Activated naive CD4-positive, alpha-beta T cell (primary cell): ENCODE data around the gene HHIPL1.
"Not testable (repeated sequence)": the region's sequence is repeated elsewhere in the genome, so short reads cannot be mapped to it uniquely, and the experiment has no call there.

Experiments
- DNase-seq, 4 experiments: peaks; one replicate each; lab custom pipeline; 2025; lab: John Stamatoyannopoulos, UW

HHIPL1 gene

GRCh38 chr14:99660006-99660566 is 15.2 kb downstream of the HHIPL1 start:
- no peak for DNase-seq

- DNase-seq: no peak
These were observed 15.9 kb downstream of the HHIPL1 start for GRCh38 chr14:99660794-99661193.

GRCh38 chr14:99661206-99661605 is 16.3 kb downstream of the HHIPL1 start:
- DNase-seq: not testable (repeated sequence)

GRCh38 chr14:99662846-99663245 is 17.9 kb downstream of the HHIPL1 start:
- DNase-seq: no peak

DNA sequence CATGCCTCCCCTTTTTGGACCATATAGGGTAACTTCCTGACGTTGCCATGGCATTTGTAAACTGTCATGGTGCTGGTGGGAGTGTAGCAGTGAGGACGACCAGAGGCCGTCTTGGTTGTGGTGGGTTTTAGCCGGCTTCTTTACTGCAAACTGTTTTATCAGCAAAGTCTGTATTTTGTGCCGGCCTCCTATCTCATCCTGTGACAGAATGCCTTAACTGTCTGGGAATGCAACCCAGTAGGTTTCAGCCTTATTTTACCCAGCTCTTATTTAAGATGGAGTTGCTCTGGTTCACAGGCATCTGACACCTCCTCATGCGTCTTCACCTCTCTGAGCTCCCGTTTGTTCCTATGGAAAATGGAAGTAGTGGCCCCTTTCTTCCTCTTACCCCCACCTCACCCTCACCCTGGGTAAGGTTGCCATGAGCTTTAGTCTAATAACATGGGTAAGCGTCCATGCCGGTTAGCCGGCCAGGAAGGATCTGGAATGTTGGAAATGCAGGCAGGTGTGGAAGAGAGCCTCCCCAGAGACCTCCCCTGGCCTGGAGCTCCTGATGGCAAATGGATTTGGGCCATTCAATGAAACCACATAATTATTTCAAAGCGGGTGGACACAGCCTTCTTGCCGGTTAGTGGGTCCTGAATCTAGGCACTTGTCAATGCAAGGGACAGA is 18.6 kb downstream of the HHIPL1 start:
- no peak for DNase-seq

- DNase-seq: no peak
These were observed 19.4 kb downstream of the HHIPL1 start for GRCh38 chr14:99664058-99664936.

DNA sequence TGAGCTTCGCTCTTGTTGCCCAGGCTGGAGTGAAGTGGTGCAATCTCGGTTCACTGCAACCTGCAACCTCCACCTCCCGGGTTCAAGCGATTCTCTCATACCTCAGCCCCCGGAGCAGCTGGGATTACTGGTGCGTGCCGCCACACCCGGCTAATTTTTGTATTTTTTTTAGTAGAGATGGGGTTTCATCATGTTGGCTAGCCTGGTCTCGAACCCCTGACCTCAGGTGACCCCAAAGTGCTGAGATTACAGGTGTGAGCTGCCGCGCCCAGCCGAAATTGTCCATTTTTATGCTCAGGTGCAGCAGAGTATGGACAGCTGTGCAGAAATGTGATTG is 20.0 kb downstream of the HHIPL1 start:
- no peak for DNase-seq

- DNase-seq: no peak
These were observed 21.6 kb downstream of the HHIPL1 start for GRCh38 chr14:99666533-99666932.

DNA sequence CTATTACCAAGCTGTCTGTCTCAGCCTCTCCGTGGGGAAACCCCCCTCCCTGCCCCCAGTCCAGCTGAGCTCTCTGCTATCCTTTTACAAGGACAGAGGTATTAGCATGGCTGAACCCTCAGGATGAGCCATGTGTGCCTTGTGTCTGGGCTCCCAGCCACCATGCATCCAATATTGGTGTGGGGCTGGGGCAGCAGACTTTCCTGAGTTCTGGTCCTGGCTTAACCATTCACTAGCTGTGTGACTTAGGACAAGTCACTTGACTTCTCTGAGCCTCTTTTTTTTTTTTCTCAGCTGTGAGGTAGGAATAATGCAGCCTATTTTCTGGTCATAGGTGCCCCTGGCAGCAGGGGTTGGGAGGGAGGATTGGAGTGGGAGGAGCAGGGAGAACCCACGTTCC is 22.1 kb downstream of the HHIPL1 start:
- DNase-seq: no peak

DNA sequence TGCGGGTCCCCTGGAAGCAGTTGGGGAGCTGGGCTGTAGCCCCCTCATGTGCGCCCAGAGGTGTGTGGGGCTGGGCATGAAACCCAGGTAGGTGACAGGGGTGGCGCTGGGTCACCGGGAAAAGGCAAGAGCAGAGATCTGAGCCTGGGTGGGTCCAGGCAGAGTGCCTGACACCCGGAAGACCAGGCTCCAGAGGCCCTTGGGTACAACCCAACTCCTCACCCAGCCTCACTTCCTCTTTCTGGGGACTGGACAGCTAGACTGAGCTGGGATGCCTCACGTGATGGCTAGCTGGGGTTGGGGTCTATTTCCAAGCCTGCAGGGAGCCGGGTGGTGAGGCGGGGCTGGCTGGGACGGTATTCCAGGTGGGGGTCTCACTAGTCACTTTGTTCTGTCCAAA is 22.9 kb downstream of the HHIPL1 start:
- DNase-seq: no peak

DNA sequence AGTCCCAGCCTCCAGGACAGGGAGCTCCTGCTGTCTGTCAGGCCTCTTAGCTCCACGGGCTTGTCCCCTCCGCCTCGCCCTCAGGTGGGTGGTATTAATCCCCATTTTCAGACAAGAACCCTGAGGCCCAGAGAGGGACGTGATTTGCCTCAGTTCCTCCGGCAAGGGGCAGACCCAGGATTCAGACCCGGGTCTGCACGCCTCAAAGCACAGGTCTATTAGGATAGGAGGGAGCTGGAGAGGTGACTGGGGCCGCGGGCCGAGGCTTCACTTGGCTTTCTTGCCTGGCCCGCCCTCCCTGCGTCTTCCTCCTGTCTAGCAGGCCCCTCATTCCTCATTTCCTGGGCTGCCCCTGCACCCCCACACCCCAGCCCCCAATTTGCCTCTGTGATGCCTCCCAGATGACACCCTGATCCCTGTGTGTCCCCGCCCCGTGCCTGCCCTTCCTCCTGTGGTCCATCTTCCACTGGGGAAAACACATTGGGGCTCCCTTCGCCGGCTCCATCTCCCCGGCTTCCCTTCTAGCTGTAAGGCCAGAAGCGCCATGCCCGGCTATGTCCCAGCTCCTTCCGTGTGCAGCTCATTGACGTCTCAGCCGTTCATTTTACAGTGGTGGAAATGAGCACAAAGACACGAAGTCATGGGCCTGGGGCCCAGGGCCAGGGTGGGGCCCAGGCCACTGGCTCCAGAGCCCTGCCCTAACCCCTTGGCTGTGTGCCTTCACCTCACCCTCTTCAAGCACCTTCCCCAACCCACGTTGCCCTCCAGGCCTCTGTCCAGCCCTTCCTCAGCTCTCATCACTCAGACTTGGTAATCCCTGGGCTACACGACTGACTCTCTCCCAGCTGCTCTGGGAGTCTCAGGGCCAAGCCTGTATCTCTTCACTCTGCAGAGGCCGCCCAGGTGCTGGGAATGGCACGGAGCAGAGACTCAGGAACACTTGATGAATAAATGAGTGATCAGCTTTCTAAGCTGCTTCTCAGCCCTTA is 23.7 kb downstream of the HHIPL1 start:
- DNase-seq: no peak

DNA sequence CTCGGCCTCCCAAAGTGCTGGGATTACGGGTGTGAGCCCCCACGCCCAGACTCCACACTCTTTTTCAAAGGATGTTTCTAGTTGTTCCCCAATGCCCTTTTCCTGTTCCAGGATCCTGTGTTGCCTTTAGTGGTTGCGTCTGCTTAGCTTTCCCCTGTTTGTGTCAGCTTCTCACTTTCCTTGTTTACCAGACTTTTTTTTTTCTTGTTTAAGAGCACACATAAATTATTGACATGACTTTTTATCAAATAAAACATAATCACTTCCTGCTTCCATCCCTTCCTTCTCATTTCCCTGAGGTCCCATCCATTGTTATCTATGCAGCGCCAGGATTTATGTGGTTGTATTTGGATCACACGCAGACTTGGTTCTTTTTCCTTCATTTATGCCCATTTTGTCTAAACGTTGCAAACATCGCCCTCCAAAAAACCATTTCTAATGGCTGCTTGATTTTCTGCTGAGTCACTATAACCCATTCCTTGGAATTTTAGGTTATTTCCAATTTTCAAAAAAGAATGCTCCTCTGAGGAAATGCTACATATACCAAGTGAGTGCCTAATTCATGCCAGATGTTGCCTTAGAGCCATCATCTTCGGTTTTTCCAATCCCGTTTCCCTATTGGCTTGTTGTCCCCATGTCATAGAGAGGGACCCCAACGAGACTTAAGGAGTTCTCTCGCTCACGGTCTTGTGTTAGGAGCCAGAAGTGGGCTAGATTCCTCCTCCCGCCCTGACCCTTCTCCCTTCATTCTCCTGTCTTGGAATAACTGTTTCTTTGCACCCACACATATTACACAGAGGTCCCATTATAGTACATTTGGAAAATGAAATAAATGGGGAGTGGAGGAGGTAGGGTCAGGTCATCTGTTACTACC is 25.7 kb downstream of the HHIPL1 start:
- DNase-seq: no peak

DNA sequence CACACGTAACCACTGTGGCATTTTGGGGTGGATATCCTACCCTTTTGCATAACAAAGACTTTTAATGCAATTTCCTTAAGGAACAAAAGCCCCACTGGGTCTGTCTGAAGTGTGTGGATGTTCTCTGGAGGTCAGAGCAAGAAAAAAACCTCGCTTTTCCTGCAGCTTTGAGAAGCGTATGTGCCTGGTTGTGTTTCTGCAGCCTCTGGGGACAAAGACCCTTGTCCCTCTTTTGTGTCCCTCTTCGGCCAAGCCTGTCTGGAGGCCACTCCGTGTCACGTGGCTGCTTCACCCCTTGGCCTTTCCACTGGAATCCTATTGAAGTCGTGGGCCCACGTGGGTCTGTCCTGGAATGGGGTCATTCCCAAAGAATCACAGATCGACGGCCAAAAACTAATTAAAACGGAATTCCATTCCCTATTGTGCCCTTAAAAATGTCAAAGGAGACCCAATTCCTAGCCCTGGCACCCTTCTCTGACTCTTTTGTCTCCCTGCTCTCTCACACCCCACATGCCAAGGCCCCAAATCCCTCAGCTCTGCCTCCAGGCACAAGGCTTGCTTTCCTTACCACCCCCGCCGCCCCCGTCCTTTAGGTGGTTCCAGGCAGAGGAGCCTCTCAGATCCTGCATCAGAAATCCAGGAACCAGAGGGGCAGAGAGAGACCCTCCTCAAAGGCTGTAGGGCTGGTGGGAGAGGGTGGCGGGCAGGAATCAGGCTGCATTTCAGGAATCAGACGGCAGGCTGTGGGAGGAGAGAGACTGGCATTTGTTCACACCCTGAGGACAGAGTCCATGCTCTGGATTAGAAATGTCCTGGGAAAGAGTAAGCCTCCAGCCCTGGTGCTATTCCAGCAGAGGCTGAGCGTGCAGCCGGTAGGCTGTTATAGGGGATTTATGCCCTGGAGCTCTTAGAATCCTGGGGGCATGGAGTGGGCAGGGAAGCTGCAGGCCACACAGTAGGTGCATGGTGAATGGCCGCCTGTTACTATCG is 26.6 kb downstream of the HHIPL1 start:
- DNase-seq: no peak

DNA sequence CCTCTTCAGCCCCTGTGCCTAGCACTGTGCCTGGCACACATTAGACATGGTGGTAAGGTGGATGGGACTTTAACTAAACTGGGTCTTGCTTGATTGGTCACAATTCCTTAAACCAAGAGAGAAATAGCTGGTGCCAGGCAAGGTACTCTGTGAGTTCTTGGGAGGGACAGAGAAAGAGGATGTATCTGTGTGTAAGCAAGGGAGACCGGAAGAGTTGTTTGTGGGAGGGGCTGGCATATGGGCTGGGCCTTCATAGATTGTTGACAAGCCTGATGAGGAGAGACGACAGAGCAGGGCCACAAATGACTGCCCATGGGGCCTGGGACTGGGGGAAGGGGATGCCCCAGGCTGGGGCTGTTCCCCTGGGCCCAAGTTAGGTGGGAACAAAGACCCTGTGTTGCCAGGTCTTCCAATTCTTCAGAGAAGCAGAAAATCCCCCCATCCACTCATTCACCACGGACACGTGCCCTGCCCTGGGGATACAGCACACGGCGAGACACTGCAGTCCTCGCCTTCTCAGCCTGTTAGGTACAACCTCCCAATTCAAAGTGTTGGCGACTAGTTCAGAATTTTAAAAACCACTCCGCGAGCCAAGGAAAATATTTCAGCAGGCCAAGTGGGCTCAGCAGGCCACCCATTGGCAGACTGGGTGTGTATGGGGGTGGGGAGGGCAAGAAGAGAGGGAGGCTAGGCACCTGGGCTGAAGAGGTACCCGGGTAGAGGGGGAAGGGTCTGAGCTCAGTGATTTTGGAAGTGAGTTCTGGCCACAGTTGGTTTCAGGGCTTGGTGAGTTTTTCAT is 27.8 kb downstream of the HHIPL1 start:
- DNase-seq: no peak

DNA sequence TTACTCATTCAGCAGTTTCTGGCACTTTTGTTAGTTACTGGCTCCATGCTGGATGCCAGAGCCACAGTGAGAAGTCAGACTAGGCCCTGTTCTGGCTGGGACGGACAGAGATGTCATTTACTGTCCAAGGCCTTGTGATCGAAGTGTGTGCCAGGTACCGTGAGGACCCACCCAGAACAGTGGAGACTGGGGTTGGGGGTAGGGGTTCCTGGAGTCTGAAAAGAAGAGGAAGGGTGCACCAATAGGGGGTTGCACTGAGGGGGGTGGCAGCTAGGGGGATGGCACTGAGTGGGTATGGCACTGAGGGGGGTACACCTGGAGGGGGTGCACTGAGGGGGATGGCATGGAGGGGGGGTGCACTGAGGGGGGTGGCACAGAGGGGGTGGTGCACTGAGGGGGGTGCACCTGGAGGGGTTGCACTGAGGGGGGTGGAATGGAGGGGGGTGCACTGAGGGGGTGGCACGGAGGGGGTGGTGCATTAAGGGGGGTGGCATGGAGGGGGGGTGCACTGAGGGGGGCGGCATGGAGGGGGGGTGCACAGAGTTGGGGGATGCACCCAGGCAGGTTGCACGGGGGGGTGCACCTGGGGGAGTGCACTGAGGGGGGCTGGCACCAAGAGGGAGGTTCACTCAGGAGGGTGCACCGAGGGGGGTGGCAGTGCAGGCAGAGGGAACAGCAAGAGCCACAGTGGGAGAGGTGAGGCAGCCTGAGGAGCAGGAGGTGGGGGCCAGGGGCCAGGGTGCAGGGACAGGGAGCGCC is 28.6 kb downstream of the HHIPL1 start:
- no peak for DNase-seq

DNA sequence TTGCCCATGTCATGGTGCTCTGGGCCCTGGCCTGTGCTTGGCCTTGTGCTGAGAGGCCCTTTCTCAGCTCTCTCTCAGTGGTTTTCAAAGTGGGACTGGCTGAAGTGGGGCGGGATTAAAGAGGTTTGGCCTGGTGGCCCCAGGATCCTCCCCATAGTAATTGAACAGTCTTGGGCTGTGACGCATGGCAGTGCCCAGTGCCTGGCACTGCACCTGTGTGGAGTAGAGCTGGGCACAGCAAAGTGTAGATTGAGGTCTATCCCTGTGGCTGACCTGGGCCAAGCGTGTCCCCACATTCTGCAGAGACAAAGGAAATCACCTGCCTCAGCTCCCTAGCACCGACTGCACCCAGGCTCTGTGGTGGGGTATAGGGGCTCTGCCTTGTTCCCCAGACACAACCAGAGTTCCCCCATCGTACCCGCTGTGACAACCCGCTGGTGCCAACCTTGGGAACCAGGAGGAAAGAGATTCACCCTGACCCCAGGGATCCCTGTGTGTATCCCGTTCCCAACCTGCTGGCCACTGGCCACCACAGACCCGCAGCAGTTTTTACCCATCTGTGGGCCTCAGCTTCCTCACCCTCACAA is 29.2 kb downstream of the HHIPL1 start:
- no peak for DNase-seq

GRCh38 chr14:99674776-99675381 is 29.9 kb downstream of the HHIPL1 start:
- DNase-seq: no peak
